Stomach (tissue), 9 donors: ENCODE data around the gene LYZL1. TPM values are rescaled to one million over a fixed set of nuclear protein-coding genes. Genes with fewer than 3 reads are reported as not detected.
"Not testable (repeated sequence)": the region's sequence is repeated elsewhere in the genome, so short reads cannot be mapped to it uniquely, and the experiment has no call there.

ENCODE experiments used
- DNase-seq, 2 donors: peaks; one replicate each; pipeline versions ENCODE4 v3.0.0 to v3.0.0-alpha.2; 2013 to 2019
- H3K27ac ChIP-seq, 5 donors: fragments of 200-600 bp in 4 of 5; sonication (generic) in 4 of 5; one replicate each; pipeline ENCODE4 v1.5.1; 2013 to 2019; ENCODE audit warnings: mild to moderate bottlenecking in 1 of 5, moderate library complexity in 1 of 5
- H3K27me3 ChIP-seq, 3 donors: fragments of 200-600 bp; sonication (generic); one replicate each; pipeline ENCODE4 v1.5.1; 2017 to 2019; ENCODE audit warnings: mixed run types in 1 of 3
- H3K36me3 ChIP-seq, 4 donors: fragments of 200-600 bp; sonication (generic); 1 replicate in 3 of 4; 2 replicates in 1 of 4; pipeline ENCODE4 v1.5.1; 2016 to 2019
- H3K4me1 ChIP-seq, 4 donors: fragments of 200-600 bp; sonication (generic); one replicate each; pipeline ENCODE4 v1.5.1; 2016 to 2019
- H3K4me3 ChIP-seq, 4 donors: fragments of 200-600 bp; sonication (generic) in 3 of 4; one replicate each; pipeline ENCODE4 v1.5.1; 2016 to 2019; ENCODE audit warnings: mild to moderate bottlenecking in 1 of 4
- H3K9me3 ChIP-seq, 4 donors: fragments of 200-600 bp; sonication (generic); one replicate each; pipeline ENCODE4 v1.5.1; 2016 to 2019
- CTCF ChIP-seq, 7 experiments: fragments of 450-650 bp in 4 of 7; fragments of 200-600 bp in 3 of 7; sonication (generic) in 3 of 7; IDR thresholded peaks; one replicate each; pipeline ENCODE4 v1.5.1; 2016 to 2019; ENCODE audit warnings: antibody characterized with exemption in 7 of 7, control low read depth in 2 of 7, mild to moderate bottlenecking in 1 of 7
- EP300 ChIP-seq: sonication (generic); formaldehyde crosslinking; IDR thresholded peaks from one replicate; pipeline ENCODE4 v1.6.1; 2017; ENCODE audit warnings: antibody characterized with exemption
- POLR2A ChIP-seq, 4 donors: fragments of 450-650 bp; IDR thresholded peaks; one replicate each; pipeline ENCODE4 v1.6.1; 2016; ENCODE audit warnings: antibody characterized with exemption in 4 of 4, control low read depth in 2 of 4, mild to moderate bottlenecking in 1 of 4, moderate library complexity in 1 of 4
- POLR2AphosphoS5 ChIP-seq, 3 donors: sonication (generic); formaldehyde crosslinking; IDR thresholded peaks; one replicate each; pipeline ENCODE4 v1.6.1; 2016; ENCODE audit warnings: antibody characterized with exemption in 3 of 3
- WGBS, 5 donors: extraction: QIAGEN DNeasy Blood & Tissue Kit in 3 of 5; methylation state at CpG; one replicate each; pipeline versions ENCODE4 v1.1.5 to v1.1.7; 2013 to 2018; 5-methylcytosine and 5-hydroxymethylcytosine counted together
- intact Hi-C: fragments of 100-400 bp; cut with DNase I; formaldehyde crosslinking; loops from one replicate; pipeline ENCODE4 v1.15.1; 2023; ENCODE audit warnings: low total_unique reads
- polyA plus RNA-seq, 3 donors: library from polyadenylated mRNA; stranded (reverse); fragments of 200-250 nt; gene quantifications; one replicate each; pipeline ENCODE4 v1.2.3, GENCODE V29; 2013
- total RNA-seq, 5 donors: library from RNA; depleted of rRNA; stranded (reverse); fragments of >200 nt; gene quantifications; one replicate each; pipeline versions ENCODE4 v1.1.0 to v1.2.3, GENCODE V29; 2014 to 2016
- donor health status: healthy with polysubstance abuse.
- donor health status: Bipolar disorder and iron deficiency.
- donor health status: healthy.

The LYZL1 gene
- total and polyA plus RNA-seq, 8 donors = not detected

DNA sequence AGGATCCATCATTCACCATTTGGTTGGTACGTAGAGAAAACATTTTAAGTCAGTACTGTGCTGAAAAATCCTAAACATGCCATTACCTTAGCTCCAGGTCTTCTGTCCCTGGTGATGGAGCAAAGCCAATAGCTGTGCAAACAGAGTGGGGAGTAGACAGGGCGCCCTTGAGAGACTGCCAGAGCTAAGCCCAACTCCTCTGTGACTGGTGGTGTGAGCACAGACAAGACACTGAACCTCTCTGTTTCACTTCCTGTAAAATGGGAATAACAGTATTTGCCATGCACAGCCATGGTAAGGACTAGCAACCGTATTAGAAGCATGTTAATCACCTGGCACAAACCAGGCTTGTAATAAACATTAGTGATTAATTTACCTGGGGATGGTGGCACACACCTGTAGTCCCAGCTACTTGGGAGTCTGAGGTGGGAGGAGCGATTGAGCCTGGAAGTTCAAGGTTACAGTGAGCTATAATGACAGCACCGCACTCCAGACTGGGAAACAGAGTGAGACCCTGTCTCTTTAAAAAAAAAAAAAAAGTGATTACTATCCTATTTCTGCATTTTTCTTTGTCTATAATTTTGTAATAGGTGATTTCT is 28.7 kb downstream of the LYZL1 start:
- H3K4me3 ChIP-seq = no peak overlapping the region
- H3K27me3 ChIP-seq = peaks cover 0 to 5% (median 0%) of the 10 kb centered on the region in 3 donors
- DNase-seq = peak; percentile 8 to 32
- H3K36me3 ChIP-seq = no peaks in the 10 kb centered on the region
- no peak overlapping the region for H3K27ac ChIP-seq
- no peaks in the 10 kb centered on the region for H3K9me3 ChIP-seq
- H3K4me1 ChIP-seq = peaks cover 0 to 24% (median 12%) of the 10 kb centered on the region in 4 donors
- intact Hi-C loops = no loop called here
- WGBS, 5 donors = 60 to 72% (median 66%) methylated on average over 5 of the region's 5 CpGs
- no peak for TF ChIP-seq EP300
- no peak for TF ChIP-seq POLR2AphosphoS5 (IDR thresholded peaks at IDR 0.05)
- TF ChIP-seq CTCF (IDR thresholded peaks at IDR 0.05) = no peak
- no peak for TF ChIP-seq POLR2A (IDR thresholded peaks at IDR 0.05)

- H3K27ac ChIP-seq, intact Hi-C loops, H3K4me3 ChIP-seq: not testable (repeated sequence)
Measured at GRCh38 chr10:29318141-29319071, 29.5 kb downstream of the LYZL1 start.

GRCh38 chr10:29319205-29319781 is 30.4 kb downstream of the LYZL1 start:
- Histone ChIP-seq H3K36me3 (no peaks in the 10 kb centered on the region), H3K4me3 (no peak overlapping the region), H3K27ac (no peak overlapping the region), H3K4me1 (peaks cover 0 to 29% (median 15%) of the 10 kb centered on the region in 4 donors), H3K27me3 (peaks cover 0 to 5% (median 0%) of the 10 kb centered on the region in 3 donors), H3K9me3 (no peaks in the 10 kb centered on the region)
- 79 to 83% (median 81%) methylated on average over 13 of the region's 13 CpGs for WGBS, 5 donors
- DNase-seq = no peak
- TF ChIP-seq POLR2A (IDR thresholded peaks at IDR 0.05) = no peak
- intact Hi-C loops = no loop called here

More at GRCh38 chr10:29318141-29319071, 29.5 kb downstream of the LYZL1 start:
- not testable (repeated sequence) for H3K9me3 ChIP-seq, H3K27me3 ChIP-seq, H3K36me3 ChIP-seq
- WGBS, 5 donors = 9 to 17% (median 13%) methylated on average over 22 of the region's 22 CpGs
- peak in 1 of 2 donors; percentile 53 for DNase-seq
- H3K4me1 ChIP-seq = peaks cover 0 to 29% (median 15%) of the 10 kb centered on the region in 4 donors

- H3K36me3 ChIP-seq, H3K27me3 ChIP-seq, DNase-seq, H3K9me3 ChIP-seq, H3K27ac ChIP-seq, H3K4me3 ChIP-seq, intact Hi-C loops: not testable (repeated sequence)
- H3K4me1 ChIP-seq = peaks cover 0 to 29% (median 15%) of the 10 kb centered on the region in 4 donors
- 81 to 86% (median 85%) methylated on average over 5 of the region's 5 CpGs for WGBS, 5 donors
Measured at GRCh38 chr10:29320680-29321121, 31.8 kb downstream of the LYZL1 start.

GRCh38 chr10:29321656-29322055 is 32.8 kb downstream of the LYZL1 start:
- no peak overlapping the region for H3K27ac ChIP-seq
- no peak for TF ChIP-seq CTCF (IDR thresholded peaks at IDR 0.05)
- TF ChIP-seq POLR2AphosphoS5 (IDR thresholded peaks at IDR 0.05) = no peak
- no peak for TF ChIP-seq POLR2A (IDR thresholded peaks at IDR 0.05)
- no peak for TF ChIP-seq EP300
- intact Hi-C loops = no loop called here
- no peaks in the 10 kb centered on the region for H3K9me3 ChIP-seq
- peaks cover 0 to 29% (median 15%) of the 10 kb centered on the region in 4 donors for H3K4me1 ChIP-seq
- peaks cover 0 to 5% (median 0%) of the 10 kb centered on the region in 3 donors for H3K27me3 ChIP-seq
- WGBS, 5 donors = 74 to 87% (median 80%) methylated on average over 8 of the region's 8 CpGs
- no peak overlapping the region for H3K4me3 ChIP-seq
- DNase-seq = no peak
- H3K36me3 ChIP-seq = no peaks in the 10 kb centered on the region
